Brain microvascular endothelial cell (primary cell): ENCODE results near the gene TANC1.

Source experiments
- DNase-seq: peaks from one replicate; pipeline ENCODE4 v3.0.0-alpha.2; 2020
- H3K27ac ChIP-seq: fragments of 250-450 bp; sonication (Bioruptor Pico); 2 replicates; pipeline ENCODE4 v1.5.1; 2020; ENCODE audit warnings: mild to moderate bottlenecking, moderate library complexity
- H3K27me3 ChIP-seq: fragments of 250-450 bp; sonication (Bioruptor Pico); replicated peaks from 2 replicates; pipeline ENCODE4 v1.5.1; 2020; ENCODE audit warnings: mild to moderate bottlenecking
- H3K36me3 ChIP-seq: fragments of 250-450 bp; sonication (Bioruptor Pico); replicated peaks from 2 replicates; pipeline ENCODE4 v1.5.1; 2020; ENCODE audit warnings: mild to moderate bottlenecking
- H3K4me3 ChIP-seq: 2 replicates; pipeline ENCODE4 v1.5.1; 2011; ENCODE audit warnings: low read depth, mild to moderate bottlenecking, control low read depth, low read length, moderate library complexity
- CTCF ChIP-seq: IDR thresholded peaks from 2 replicates; pipeline ENCODE4 v1.5.1; 2011; ENCODE audit warnings: low read depth, mild to moderate bottlenecking, moderate library complexity, low read length, control low read depth, inconsistent platforms; ENCODE audit errors: missing control alignments
- in situ Hi-C: cut with HindIII; loops from 2 replicates; pipeline ENCODE4 v1.10.0; 2017; ENCODE audit warnings: low sequenced_read_pairs, low pct_ligation_motif_present

The TANC1 gene

DNA sequence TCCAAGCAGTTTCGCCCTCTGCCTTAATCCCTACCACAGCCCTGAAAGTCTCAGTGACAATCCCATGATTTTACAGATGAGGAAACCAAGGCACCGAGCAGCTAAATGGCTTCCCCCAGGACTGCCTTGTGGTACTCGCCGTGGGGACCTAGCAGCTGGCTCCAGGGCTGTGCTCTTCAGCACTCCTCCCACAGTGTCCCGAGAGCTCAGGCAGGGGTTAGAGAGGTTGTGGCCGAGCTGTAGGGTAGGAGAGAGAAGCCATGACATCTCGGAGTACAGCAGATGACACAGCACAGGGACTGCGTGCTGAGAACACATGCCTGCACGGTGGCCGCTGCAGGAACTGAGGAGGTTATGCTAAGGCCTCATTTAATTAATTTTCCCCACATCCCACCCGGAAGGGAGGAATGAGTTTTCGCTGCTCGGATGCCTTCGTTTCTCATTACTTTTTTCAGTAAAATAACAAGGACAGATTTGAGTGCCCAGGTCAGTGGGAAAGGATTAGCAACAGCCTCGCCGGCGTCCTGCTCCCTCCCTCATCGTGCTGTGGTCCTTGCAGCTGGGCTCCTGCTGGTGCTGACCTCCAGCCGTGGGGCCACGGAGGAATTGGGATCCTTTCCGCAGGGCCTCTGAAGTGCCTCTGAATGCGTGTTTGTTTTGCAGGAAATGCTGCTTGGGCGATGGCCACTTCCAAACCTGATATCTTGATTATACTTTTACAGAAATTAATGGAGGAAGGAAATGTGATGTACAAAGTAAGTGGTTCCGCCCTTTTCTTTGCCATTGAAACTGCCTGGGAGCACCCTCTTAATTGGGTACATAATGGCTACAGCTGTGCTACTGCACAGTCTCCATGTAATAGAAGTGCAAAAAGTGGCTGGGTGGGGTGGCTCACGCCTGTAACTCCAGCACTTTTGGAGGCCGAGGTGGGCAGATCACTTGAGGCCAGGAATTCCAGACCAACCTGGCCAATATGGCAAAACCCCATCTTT, 256.9 kb downstream of the TANC1 start:
- H3K27ac ChIP-seq: peak overlapping the region; percentile 34
- no peak overlapping the region for H3K4me3 ChIP-seq
- in situ Hi-C loops: no loop called here
- no peak for DNase-seq
- H3K36me3 ChIP-seq: peaks cover 64% of the 10 kb centered on the region
- no peak for TF ChIP-seq CTCF
- no peaks in the 10 kb centered on the region for H3K27me3 ChIP-seq

GRCh38 chr2:159226059-159226461, 257.6 kb downstream of the TANC1 start:
- in situ Hi-C loops: no loop called here
- no peak for TF ChIP-seq CTCF
- H3K27ac ChIP-seq: peak overlapping the region; percentile 34
- peak; percentile 73 for DNase-seq
- no peak overlapping the region for H3K4me3 ChIP-seq
- H3K27me3 ChIP-seq: no peaks in the 10 kb centered on the region
- peaks cover 63% of the 10 kb centered on the region for H3K36me3 ChIP-seq

- no peak overlapping the region for H3K4me3 ChIP-seq
- in situ Hi-C loops: no loop called here
- peak overlapping the region; percentile 34 for H3K27ac ChIP-seq
- no peak for DNase-seq
- no peaks in the 10 kb centered on the region for H3K27me3 ChIP-seq
- no peak for TF ChIP-seq CTCF
- peaks cover 69% of the 10 kb centered on the region for H3K36me3 ChIP-seq
Measured at GRCh38 chr2:159226608-159227385, 258.4 kb downstream of the TANC1 start.

DNA sequence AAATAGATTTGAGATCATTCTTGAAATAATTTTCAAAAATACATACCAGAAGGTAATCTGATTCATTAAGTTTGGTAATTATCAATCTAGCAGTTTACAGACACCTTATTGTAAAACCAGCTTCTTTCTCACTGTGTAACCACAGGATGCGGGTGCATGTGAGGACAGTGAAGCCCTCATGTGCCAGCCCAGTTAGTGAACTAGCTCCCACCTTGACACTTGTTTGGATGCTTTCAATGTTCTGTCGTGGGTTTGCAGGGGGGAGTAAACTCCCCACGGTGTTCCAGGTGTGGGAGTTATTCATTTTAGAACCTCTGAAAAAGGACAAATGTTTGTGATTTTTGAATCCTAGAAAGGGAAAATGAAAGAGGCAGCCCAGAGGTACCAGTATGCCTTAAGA, 259.0 kb downstream of the TANC1 start:
- H3K27ac ChIP-seq: no peak overlapping the region
- H3K4me3 ChIP-seq: no peak overlapping the region
- no peak for DNase-seq
- no peak for TF ChIP-seq CTCF
- in situ Hi-C loops: no loop called here
- peaks cover 66% of the 10 kb centered on the region for H3K36me3 ChIP-seq
- H3K27me3 ChIP-seq: no peaks in the 10 kb centered on the region

- DNase-seq: no peak
- TF ChIP-seq CTCF: no peak
Measured at GRCh38 chr2:159228081-159228581, 259.7 kb downstream of the TANC1 start.

More at GRCh38 chr2:159228081-159228581, 259.7 kb downstream of the TANC1 start:
- peaks cover 65% of the 10 kb centered on the region for H3K36me3 ChIP-seq
- H3K27me3 ChIP-seq: no peaks in the 10 kb centered on the region
- H3K4me3 ChIP-seq: no peak overlapping the region
- in situ Hi-C loops: no loop called here
- no peak overlapping the region for H3K27ac ChIP-seq
